ENCODE data around the gene SMNDC1.

Gene SMNDC1

DNA sequence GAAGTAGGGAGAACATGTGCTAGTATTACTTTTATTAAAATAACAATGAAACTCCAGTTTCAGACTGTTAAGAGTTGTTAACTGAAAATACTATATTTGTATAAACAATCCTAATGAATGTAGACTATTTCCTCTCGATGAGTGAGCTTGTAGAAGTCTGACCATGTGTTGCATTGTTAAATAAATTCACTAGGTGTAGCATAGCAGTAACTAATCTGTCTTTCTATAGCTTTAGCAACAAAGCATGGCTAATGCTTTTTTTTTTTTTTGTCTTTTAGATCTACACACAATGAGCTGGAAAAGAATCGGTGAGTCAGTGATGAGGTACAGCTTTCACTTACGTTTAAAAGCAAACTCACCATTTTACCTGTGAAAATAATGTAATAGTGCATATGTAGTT, 60.2 kb downstream of the SMNDC1 start:
- DNase-seq, result no peak

DNA sequence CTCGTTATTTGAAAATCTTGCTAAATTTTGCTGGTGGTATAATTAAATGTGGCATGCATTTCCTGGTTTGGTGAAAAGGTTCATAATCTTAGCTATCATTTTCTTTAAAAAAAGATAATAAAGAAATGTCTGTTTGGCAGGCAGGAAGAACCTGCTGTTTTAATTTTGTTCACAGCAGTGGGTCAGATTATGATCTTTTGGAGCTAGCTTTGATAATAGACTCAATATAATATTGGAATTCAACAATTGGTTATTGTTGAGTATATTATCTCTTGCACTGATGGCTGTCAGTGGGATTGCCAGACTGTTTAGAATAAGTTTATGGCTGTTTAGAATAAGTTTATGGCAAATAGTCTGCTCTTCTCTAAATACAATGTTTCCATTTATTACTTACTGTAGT, 62.2 kb downstream of the SMNDC1 start:
- DNase-seq, result no peak

GRCh38 chr10:110241841-110242240, 62.9 kb downstream of the SMNDC1 start:
- DNase-seq, result no peak

GRCh38 chr10:110241407-110241806, 63.3 kb downstream of the SMNDC1 start:
- DNase-seq, result no peak
